Effector memory CD4-positive, alpha-beta T cell (primary cell): Measurements from ENCODE around the gene ANKS3.

ENCODE experiments used
- DNase-seq, 3 donors: peaks; one replicate each; pipeline ENCODE4 v3.0.0-alpha.2; 2020
- H3K27ac ChIP-seq: 2 replicates; pipeline ENCODE4 v1.7.0; 2013; ENCODE audit warnings: mild to moderate bottlenecking, low read length, moderate library complexity; ENCODE audit not compliant: insufficient read depth, poor library complexity, severe bottlenecking
- H3K27me3 ChIP-seq: replicated peaks from 2 replicates; pipeline ENCODE4 v1.7.0; 2013; ENCODE audit warnings: mild to moderate bottlenecking, low read length; ENCODE audit not compliant: insufficient read depth, control insufficient read depth, poor library complexity, severe bottlenecking
- H3K36me3 ChIP-seq: 2 replicates; pipeline ENCODE4 v1.7.0; 2013; ENCODE audit warnings: mild to moderate bottlenecking, low read length, moderate library complexity; ENCODE audit not compliant: control insufficient read depth, insufficient read depth
- H3K4me1 ChIP-seq: 2 replicates; pipeline ENCODE4 v1.7.0; 2013; ENCODE audit warnings: low read length, mild to moderate bottlenecking; ENCODE audit not compliant: control insufficient read depth, insufficient read depth, poor library complexity, severe bottlenecking
- H3K4me3 ChIP-seq: 2 replicates; pipeline ENCODE4 v1.7.0; 2013; ENCODE audit warnings: low read length, low read depth, mild to moderate bottlenecking; ENCODE audit not compliant: insufficient read depth, poor library complexity, severe bottlenecking
- H3K9me3 ChIP-seq: 2 replicates; pipeline ENCODE4 v1.7.0; 2013; ENCODE audit warnings: mild to moderate bottlenecking, low read length, moderate library complexity; ENCODE audit not compliant: control insufficient read depth

ANKS3 gene

GRCh38 chr16:4684763-4685162 is 49.3 kb downstream of the ANKS3 start:
- peaks cover 51% of the 10 kb centered on the region for H3K36me3 ChIP-seq
- no peaks in the 10 kb centered on the region for H3K27me3 ChIP-seq
- no peak for DNase-seq
- H3K9me3 ChIP-seq, result no peaks in the 10 kb centered on the region
- no peak overlapping the region for H3K27ac ChIP-seq
- no peaks in the 10 kb centered on the region for H3K4me1 ChIP-seq
- H3K4me3 ChIP-seq, result no peak overlapping the region

DNA sequence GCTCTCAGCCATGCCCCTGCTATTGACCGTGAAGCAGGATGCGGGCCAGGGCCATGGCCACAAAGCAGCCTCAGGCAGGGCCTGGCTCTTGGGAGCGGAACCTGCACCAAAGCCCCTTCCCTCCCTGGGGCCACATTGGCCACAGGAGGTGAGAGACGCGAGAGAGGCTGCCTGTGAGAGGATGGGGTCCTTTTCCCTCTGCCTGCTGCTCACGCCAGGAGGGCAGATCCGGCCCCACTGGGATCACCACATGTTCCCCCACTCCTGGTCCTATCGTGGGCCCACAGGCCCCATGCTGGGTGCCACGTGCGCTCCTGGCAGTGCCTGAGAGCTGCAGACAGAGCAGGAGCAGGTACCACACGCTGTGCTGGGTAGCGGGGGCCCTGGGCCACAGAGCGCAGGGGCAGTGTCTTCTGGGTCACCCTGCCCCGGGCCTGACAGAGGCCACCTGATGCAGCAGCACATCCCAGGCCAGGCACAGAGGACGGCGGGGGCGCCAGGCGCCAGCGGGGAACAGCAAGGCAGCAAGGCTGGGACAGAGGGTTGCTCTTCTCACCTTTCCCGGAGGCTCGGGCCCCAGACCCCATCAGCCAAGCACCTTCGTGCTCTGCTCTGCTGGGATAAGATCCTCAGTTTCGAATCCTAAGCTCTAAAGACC is 49.9 kb downstream of the ANKS3 start:
- no peak for DNase-seq
- H3K4me1 ChIP-seq, result no peaks in the 10 kb centered on the region
- peaks cover 54% of the 10 kb centered on the region for H3K36me3 ChIP-seq
- H3K27me3 ChIP-seq, result no peaks in the 10 kb centered on the region
- no peak overlapping the region for H3K27ac ChIP-seq
- no peaks in the 10 kb centered on the region for H3K9me3 ChIP-seq
- no peak overlapping the region for H3K4me3 ChIP-seq

DNA sequence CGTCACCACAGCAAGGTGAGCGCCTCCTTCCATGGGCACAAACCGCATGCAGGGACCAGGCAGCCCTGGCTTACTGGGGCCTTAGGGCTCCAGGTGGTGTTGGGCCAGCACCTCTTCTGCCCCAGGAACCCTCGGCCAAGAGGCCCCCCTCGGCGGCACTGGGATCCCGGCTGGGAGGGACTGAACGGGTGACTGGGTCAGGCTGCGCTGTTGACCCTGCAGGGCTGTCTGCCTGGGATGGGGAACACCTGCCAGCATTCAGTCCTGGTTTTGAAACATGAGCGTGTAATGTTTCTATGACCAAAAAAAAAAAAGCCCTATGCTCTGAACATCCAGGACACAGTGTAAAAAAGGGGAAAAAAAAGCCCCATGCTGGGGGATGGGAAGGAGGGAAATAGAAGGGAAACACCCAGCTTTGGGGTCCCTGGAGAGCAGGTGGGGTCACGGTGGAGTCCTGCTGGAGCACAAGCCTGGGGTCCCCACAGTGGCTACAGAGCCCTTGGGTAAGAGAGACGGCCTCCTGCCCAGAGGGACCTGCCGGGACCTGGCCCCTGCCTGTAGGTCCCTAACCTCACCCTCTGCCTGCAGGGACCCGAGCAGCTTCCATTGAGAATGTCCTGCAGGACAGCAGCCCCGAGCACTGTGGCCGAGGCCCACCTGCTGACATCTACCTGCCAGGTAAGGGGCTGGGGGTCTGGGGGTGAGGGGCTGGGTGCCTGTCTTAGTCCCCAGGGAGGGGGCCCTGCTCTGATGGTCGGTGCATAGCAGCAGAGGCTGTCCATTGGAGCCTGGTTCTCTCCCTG is 50.6 kb downstream of the ANKS3 start:
- no peak overlapping the region for H3K4me3 ChIP-seq
- no peaks in the 10 kb centered on the region for H3K9me3 ChIP-seq
- no peaks in the 10 kb centered on the region for H3K27me3 ChIP-seq
- no peak overlapping the region for H3K27ac ChIP-seq
- no peak for DNase-seq
- H3K4me1 ChIP-seq, result no peaks in the 10 kb centered on the region
- peaks cover 54% of the 10 kb centered on the region for H3K36me3 ChIP-seq

DNA sequence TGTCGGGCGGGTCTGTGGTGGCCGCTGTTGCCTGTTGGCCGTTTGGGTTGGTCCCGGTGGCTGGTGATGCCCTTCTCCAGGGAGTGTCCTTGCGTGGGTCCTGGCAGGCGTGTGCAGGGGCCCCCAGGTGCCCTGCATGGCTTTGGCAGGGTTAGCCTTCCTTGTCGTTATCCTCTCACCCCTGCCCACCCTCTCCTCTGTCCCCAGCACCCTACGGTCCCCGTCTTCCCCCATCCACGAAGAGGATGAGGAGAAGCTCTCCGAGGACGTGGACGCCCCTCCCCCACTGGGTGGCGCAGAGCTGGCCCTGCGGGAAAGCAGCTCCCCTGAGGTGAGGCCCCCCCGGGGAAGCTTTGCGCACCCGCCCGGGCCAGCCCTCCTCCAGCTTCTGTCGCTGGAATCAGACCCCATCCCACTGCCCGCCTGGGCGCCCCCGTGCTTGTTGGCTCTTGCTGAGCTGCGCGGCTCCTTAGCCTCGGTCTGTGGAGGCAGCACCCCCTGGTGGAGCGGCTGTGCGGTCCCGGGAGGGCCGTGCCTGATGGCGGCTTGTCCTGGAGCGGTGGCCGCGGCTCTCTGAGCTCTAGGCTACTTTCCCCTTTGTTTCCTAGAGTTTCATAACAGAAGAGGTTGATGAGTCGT is 51.3 kb downstream of the ANKS3 start:
- H3K36me3 ChIP-seq, result peaks cover 59% of the 10 kb centered on the region
- H3K9me3 ChIP-seq, result no peaks in the 10 kb centered on the region
- DNase-seq, result no peak
- H3K27me3 ChIP-seq, result no peaks in the 10 kb centered on the region
- no peaks in the 10 kb centered on the region for H3K4me1 ChIP-seq
- H3K27ac ChIP-seq, result no peak overlapping the region
- no peak overlapping the region for H3K4me3 ChIP-seq

DNA sequence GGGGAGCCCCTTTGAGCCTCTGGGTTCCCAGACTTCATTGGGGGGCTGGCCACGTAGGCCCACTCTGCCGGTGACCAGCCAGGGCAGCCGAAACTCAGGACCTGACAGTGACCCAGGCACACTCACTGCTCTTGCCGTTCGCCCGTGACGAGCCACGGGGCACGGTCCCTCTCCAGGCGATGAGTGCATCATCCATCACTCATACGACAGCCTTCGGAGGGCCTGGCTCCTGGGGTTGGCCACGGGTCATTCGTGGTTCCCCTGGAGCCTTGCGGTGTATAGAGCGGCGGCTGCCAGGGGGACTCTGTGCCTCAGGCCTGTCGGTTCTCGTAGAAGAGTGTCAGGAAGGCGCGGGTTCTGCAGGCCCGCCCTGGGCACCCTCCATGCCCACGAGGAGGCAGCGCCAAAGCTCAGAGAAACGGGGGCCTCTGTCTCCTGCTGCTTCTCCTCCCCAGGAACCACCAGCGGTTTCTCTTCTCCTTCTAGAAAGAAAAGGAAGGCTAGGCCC is 51.9 kb downstream of the ANKS3 start:
- H3K4me3 ChIP-seq, result no peak overlapping the region
- no peaks in the 10 kb centered on the region for H3K27me3 ChIP-seq
- H3K4me1 ChIP-seq, result peaks cover 1% of the 10 kb centered on the region
- H3K27ac ChIP-seq, result no peak overlapping the region
- peaks cover 54% of the 10 kb centered on the region for H3K36me3 ChIP-seq
- DNase-seq, result no peak
- H3K9me3 ChIP-seq, result no peaks in the 10 kb centered on the region

GRCh38 chr16:4681471-4682083 is 52.5 kb downstream of the ANKS3 start:
- Histone ChIP-seq H3K27me3 (no peaks in the 10 kb centered on the region), H3K9me3 (no peaks in the 10 kb centered on the region), H3K36me3 (peaks cover 49% of the 10 kb centered on the region), H3K27ac (no peak overlapping the region), H3K4me3 (no peak overlapping the region), H3K4me1 (peaks cover 7% of the 10 kb centered on the region)
- DNase-seq, result no peak

- Histone ChIP-seq H3K4me3 (no peak overlapping the region), H3K27me3 (no peaks in the 10 kb centered on the region), H3K27ac (no peak overlapping the region), H3K4me1 (peaks cover 14% of the 10 kb centered on the region), H3K9me3 (no peaks in the 10 kb centered on the region), H3K36me3 (peaks cover 45% of the 10 kb centered on the region)
- no peak for DNase-seq
Observed at GRCh38 chr16:4680673-4681470, 53.2 kb downstream of the ANKS3 start.

DNA sequence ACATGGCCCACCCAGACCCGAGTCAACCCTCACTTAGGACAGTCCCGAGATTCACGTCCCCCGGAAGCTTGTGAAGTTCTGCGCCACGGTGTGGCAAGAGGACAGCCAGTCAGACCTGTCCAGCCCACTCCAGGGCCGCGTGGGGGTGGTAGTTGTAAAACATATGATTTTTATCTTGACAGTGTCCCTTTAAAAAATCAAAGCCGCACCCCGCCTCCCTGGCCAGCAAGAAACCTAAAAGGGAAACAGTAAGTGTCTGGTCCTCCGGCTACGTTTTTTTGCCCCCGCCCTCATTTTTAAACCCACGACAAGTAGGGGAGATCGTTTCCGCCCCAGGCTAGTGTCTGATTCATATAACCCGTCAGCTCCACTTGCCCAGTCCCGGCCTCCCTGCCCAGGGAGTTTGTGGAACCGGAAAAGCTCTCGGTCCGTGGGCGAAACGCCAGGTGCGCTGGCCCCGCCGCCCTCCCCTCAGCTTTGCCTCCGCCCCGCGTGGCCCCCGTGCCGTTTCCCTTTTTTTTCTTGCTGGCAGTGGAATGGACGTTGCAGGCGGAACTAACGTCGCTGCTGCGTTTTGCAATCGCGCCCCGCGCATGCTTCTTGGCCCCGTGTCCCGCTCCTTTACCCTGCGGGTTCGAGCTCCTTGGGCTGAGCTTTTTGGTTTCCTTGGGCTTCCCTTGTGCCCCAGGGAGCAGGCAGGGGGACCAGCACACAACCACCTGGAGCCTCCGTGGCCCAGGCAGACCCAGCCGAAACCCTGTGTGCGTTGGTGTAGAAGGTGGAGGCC is 54.0 kb downstream of the ANKS3 start:
- Histone ChIP-seq H3K27ac (peak overlapping the region; percentile 18), H3K4me3 (no peak overlapping the region), H3K9me3 (no peaks in the 10 kb centered on the region), H3K4me1 (peaks cover 21% of the 10 kb centered on the region), H3K27me3 (no peaks in the 10 kb centered on the region), H3K36me3 (peaks cover 39% of the 10 kb centered on the region)
- DNase-seq, result no peak
